HG02852 (cell line): ENCODE results near the gene DSG3.

Experiments used
- ATAC-seq: cut with Tn5 transposase; IDR thresholded peaks from one replicate; pipeline ENCODE4 v1.9.1; 2021; ENCODE audit warnings: mild to moderate bottlenecking, moderate library complexity; ENCODE audit not compliant: unreplicated experiment

The DSG3 gene, protein sequence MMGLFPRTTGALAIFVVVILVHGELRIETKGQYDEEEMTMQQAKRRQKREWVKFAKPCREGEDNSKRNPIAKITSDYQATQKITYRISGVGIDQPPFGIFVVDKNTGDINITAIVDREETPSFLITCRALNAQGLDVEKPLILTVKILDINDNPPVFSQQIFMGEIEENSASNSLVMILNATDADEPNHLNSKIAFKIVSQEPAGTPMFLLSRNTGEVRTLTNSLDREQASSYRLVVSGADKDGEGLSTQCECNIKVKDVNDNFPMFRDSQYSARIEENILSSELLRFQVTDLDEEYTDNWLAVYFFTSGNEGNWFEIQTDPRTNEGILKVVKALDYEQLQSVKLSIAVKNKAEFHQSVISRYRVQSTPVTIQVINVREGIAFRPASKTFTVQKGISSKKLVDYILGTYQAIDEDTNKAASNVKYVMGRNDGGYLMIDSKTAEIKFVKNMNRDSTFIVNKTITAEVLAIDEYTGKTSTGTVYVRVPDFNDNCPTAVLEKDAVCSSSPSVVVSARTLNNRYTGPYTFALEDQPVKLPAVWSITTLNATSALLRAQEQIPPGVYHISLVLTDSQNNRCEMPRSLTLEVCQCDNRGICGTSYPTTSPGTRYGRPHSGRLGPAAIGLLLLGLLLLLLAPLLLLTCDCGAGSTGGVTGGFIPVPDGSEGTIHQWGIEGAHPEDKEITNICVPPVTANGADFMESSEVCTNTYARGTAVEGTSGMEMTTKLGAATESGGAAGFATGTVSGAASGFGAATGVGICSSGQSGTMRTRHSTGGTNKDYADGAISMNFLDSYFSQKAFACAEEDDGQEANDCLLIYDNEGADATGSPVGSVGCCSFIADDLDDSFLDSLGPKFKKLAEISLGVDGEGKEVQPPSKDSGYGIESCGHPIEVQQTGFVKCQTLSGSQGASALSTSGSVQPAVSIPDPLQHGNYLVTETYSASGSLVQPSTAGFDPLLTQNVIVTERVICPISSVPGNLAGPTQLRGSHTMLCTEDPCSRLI

DNA sequence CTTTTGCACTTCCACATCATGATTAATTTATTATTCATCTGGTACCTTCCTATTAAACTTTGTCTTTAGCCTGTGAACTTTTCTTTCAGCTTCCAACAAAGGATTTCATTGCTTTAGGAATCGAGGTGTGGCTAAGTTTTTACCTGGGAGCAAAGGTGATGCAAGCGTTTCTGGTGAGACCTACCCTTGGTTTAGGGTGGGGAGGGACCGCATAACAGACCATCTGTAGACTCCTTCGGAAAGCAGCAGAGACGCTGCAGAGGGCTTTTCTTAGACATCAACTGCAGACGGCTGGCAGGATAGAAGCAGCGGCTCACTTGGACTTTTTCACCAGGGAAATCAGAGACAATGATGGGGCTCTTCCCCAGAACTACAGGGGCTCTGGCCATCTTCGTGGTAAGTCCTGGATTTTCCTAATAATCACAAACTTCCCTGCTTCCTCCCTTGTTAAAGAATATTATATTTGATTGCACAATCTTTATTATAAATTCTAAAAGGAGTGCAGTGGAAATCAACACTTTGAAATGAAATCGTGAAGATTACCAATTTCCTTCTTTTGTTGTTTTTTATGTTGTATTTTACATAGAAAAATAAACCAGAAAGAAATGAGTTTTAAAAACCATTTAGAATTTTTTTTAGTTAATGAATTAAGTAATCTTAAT is at the start of gene DSG3:
DSG3 (plus strand) TSS at position 212 of the 662 bp plus-strand sequence; CDS start at position 349, 137 bp downstream.
- ATAC-seq = no peak

DNA sequence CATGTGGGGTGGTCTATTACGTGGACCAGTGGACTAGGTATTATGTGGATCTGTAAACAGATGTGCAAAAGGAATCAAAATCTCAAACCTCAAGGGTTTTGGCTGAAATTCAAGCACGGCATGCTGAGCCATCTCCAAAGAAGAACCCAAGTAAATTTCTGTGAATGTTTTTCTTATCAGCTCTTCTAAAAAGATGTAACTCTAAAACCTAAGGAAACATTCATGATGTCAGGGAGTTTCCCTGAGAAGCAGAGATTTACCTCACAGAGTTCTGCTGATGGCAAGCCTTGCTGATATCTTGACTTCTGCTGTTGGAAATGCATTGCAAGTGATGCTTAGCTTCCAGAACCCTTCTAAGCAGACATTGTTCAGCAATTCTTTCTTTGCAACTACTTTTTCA is 49.4 kb upstream of the DSG3 start:
- ATAC-seq = no peak

DNA sequence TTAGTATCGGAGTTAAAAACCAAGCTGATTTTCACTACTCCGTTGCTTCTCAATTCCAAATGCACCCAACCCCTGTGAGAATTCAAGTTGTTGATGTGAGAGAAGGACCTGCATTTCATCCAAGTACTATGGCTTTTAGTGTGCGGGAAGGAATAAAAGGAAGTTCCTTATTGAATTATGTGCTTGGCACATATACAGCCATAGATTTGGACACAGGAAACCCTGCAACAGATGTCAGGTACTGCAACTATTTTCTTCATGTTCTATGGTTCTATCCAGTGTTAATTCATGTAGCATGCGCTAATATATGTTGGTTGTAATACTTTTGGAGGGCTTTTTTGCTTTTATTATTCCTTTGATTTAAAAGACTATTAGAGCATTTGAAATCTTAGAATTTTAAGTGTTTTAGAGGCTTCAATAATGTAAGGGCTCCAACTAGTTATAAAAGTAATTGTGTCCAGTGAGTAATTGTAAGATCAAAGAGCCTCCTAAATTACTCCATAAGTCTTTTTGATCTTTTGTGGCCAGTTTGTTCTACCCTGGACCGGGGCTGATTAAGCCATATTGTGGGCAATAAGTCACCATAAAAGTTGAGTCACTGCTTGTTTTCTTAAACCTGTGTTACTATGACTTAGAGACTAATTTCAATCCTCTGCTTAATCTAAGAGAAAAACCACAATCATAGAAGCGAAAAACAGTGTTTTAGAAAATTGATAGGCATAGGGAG is 48.1 kb upstream of the DSG3 start:
- no peak for ATAC-seq

DNA sequence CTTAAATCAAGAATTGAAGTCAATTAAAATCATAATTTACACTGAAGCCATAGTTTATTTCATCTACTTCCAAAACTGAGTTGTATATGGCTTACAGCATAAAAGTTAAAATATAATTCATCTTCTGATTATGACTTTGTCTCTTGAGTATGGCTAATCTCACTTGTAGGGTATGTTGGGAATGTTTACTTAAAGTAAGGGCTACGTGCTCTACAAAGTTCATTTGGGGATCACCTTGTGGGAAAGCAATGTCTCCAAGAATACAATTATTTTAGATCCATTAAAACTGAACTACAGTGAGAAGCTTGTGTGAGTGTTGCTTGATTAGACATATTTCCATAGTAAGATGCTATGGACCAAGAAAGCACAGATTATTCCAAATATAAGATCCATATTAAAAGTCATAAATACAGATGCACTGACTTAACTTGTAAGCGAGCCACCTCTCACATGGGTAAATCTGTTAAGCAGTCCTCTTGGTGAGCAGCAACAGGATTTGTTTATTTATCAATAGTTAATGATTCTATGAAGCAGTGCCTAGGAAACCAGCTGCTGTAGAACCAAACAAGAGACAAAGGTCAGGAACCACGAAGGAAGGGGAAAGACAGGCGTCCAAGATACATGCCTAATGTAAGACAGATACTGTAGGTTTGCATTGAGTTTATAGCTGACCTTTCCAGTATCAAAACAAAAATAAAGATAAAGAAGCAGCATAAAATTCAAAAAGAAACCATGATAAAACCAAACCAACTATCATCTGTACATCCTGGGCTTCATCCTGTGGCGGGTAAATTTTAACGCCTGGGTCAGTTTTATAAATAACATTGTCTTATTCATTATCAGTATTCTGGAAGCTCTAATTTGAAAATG is 46.1 kb upstream of the DSG3 start:
- ATAC-seq = no peak

DNA sequence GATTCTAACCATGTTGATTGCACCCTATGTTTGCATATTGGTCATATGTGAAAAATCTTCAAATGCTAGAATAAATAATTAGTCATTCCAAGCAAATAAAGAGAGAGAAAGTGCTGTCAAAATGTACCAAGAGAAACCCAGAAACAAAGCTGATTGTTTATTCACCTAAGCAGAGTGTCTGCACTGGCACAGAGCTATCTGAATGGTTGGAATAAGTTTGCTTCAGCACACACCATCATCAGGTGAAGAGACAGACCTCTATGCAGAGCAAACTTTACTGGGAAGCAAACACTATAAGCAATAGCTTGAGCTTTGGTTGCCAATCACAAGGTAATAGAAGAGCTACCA is 45.5 kb upstream of the DSG3 start:
- no peak for ATAC-seq

DNA sequence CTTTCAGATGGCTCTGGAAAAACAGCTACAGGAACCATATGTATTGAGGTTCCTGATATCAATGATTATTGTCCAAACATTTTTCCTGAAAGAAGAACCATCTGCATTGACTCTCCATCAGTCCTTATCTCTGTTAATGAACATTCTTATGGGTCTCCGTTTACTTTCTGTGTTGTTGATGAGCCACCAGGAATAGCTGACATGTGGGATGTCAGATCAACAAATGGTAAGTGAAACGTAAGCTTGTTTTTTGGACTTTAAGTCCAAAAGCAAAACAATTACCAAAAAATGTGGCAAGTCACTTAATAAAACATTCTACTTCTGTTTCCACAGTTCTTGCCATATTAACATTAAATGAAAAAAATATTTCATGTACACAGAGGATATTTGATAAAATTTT is 44.1 kb upstream of the DSG3 start:
- no peak for ATAC-seq

DNA sequence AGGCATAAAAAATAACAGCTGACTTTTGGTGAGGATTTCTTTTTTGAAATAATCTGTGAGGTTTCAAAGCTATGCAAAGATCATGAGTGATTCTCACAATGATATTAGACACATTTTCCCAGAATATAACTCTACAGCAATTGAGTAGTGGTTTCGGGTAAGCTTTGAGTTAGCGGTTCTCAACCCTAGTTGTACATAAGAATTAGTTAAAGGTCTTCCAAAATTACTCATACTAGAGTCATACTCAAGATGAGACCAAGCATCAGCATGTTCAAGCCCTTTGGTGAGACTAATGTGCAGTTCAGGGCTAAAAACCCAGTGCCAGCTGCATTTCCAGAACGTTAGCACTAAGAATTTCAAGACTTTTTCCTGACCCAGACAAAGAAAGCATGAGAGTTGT is 39.9 kb upstream of the DSG3 start:
- peak; percentile 57 for ATAC-seq

DNA sequence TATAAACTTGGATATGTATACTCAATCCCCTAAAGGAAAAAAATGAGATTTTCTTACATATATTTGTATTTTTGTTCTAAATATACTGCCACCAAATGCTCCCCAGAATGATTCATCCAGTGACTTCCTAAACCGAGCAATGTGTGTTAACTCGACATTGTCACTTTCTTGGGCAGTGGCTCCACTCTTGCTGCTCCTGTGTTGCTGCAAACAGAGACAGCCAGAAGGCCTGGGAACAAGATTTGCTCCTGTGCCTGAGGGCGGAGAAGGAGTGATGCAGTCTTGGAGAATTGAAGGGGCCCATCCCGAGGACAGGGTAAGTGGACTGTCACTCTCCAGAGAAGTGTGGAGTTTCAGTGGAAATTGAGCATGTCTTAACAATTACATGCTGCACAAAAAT is 38.3 kb upstream of the DSG3 start:
- ATAC-seq = no peak

DNA sequence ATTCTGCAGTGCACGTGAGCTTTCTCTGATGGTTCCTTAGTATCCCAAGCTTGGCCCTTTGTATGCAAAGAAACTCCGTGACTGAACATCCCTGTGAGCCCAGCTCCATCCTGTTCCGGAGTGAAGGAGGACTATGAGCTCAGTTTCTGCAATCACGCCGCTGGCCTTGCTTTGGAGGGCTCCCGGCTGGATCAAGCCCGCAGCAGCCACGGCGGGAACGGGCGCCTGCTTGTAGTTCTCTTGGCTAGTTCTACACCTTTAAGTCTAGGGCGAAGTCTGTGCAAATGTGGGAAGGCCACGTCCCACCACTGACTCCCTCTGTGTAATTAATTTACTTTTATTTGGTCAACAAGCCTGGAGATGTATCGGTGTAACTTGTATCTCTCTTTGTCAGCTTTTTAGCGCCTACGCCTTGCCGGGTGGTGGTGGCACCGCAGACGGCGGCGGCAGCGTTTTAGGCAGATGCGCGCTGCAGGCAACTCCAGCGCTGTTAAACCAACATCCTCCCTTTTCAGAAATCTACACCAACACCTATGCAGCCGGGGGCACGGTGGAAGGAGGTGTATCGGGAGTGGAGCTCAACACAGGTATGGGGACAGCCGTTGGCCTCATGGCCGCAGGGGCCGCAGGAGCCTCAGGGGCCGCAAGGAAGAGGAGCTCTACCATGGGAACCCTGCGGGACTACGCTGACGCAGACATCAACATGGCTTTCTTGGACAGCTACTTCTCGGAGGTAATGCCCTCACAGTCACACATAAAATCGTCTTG is 36.6 kb upstream of the DSG3 start:
- ATAC-seq = no peak

DNA sequence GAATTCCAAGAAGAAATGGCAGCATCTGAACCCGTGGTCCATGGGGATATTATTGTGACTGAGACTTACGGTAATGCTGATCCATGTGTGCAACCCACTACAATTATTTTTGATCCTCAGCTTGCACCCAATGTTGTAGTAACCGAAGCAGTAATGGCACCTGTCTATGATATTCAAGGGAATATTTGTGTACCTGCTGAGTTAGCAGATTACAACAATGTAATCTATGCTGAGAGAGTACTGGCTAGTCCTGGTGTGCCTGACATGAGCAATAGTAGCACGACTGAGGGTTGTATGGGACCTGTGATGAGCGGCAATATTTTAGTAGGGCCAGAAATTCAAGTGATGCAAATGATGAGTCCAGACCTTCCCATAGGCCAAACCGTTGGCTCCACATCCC is 34.4 kb upstream of the DSG3 start:
- ATAC-seq = no peak

DNA sequence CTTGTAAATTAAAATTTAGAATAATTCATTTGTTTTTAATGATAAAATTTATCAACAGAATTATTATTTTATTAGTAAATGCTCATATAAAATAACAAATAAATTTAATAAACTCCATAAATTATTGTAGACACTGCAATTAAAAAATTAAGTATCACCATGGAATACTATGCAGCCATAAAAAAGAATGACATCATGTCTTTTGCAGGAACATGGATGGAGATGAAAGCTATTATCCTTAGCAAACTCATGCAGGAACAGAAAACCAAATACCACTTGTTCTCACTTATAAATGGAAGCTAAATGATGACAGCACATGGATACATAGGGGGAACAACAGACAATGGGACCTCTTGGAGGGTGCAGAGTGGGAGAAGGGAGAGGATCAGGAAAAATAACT is 29.7 kb upstream of the DSG3 start:
- no peak for ATAC-seq

DNA sequence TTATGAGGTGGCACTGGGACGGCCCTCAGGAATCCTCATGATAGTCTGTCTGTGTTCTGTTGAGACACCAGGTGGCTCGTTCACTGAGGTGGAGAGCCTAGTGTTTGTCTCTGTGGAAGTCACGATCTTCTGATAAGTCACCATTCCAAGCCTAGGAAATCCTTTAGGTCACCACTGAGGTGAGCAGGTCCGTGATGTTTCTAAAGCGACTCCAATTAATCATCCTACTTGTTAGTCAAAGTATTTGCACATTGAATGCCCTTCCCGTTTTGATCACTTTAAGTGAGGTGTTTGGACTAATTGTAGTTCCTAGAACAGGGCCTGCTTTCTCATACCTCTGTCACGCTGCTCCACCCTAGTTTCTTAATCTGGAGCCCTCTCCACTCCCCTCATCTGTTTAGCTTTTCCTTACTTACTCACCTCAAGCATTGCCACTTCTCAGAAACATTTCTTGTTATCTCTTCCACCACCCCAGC is 28.0 kb upstream of the DSG3 start:
- ATAC-seq = no peak

DNA sequence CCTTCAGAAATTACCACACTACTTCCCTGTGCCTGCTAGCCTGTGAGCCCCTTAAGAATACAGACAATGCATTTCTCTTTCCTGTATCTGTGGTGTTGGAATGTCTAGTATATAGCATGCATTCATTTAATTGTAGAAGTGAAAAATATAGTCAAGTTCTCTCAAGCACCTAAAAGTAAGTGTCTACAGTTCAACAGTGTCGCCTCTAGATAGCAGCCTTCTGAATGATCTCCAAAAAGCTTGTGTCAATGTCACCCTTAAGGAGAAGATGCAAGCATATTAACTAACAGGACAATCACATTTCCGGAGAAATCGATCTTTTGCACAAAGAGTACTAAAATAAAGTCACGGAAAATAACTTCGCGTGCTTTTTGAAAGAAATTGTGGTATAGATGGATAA is 27.5 kb upstream of the DSG3 start:
- ATAC-seq = no peak

DNA sequence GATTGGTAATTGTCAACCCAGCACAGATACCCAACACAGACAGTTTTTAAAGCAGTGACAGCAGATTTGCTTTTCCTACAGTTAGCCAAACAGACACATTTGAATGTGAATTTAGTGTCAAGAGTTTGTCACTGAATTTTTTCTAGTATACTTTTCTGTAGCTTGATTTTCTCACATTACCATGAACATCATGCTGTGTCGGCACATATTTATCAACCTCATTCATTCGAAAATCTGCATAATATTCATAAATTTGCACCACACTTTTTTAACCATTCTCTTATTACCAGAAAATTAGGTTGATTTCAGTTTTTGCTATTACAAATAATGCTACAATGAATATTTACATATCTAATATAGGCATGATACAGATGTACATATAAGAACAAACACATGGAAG is 27.0 kb upstream of the DSG3 start:
- no peak for ATAC-seq

DNA sequence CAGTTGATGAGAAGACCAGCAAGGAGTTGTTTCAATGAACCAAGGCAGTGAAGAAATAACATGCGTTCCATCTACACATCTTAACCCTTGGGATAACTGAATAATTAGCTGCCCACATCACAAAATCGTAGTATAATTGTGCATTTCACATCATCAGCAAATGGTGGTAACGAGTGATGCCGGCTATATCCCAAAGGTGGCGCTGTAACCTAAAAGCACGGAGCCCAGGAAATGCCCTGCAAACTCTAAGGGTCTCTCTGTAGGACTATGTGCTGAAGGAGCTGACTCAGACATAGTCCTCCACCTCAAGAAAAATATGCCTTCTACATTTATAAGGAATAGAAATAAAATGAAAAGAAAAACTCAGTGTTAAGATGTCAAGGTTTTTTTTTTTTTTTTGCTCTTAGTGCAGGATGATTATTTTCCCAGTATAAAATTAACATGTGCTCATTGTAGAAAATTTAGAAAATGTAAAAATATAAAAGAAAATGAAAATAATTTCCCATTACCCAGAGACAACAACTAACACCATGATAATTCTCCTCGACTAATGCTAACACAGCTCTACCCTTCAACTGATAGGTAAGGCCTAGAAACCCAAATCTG is 23.1 kb upstream of the DSG3 start:
- ATAC-seq = peak; percentile 81

DNA sequence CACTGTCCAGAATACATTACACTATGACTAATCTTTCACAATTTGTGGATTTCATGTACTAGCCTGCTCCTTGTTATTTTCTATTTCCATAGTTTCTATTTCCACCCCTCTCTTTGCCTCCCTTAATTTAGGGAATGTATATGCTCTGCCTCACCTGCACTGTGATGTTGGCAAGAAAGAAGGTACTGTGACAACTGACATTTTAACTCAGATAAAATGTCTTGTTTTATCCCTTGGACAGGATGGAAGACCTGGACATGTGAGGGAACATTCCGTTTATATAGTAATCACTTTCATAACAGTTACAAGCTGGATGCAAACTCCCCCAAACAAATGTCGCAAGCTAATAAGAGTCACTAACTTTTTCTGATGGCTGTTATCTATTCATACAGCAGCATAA is 21.5 kb upstream of the DSG3 start:
- no peak for ATAC-seq

DNA sequence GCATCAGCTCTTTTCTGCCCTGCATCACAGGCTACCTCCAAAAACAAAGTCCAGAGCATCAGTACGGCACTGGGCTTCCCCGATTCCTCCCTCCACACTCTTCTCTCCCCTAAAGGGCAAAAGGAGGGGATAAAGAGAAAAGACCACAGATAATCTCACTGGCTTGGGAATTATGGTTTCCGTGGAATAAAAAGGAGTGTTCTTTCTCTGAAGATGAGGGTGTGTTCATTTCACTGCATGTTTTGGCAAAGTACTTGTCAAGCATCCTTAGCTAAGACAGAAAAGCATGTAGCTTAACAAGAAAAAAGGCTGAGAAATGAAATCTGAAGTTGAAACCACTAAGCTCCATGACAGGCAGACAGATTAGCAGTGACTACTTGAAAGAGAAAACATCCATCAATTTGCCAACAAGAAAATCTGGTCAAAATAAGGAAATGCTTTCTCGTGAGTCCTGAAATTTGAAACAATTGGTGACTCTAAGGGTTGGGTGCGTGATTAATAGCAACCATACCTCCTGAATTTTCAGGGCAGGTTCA is 20.6 kb upstream of the DSG3 start:
- no peak for ATAC-seq

DNA sequence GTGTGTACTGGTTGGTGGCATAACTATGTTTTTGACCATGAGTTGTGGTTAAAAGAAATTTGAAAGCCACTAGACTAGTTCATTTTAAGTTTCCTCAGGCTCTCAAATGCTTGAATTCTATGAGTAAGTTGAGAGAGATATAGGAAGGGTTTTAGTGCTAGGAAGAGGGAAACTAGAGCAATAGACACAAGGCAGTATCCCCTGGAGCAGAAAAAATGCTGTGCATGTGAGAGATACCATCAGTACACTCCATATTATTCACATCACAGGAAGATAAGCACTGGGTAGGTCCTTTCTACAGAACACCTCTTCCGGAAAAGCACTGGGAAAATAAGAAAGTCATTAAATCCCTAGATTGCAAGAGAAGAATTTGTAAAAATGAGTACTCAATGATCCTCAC is 19.3 kb upstream of the DSG3 start:
- no peak for ATAC-seq
